Measurements from ENCODE around the gene ZNF605. TPM values are rescaled to one million over a fixed set of nuclear protein-coding genes. Genes with fewer than 3 reads are reported as not detected.
"Not testable (repeated sequence)": the region's sequence is repeated elsewhere in the genome, so short reads cannot be mapped to it uniquely, and the experiment has no call there.

ZNF605 gene
- total RNA-seq, 1 donor from 2014 or later: 13.1 TPM

DNA sequence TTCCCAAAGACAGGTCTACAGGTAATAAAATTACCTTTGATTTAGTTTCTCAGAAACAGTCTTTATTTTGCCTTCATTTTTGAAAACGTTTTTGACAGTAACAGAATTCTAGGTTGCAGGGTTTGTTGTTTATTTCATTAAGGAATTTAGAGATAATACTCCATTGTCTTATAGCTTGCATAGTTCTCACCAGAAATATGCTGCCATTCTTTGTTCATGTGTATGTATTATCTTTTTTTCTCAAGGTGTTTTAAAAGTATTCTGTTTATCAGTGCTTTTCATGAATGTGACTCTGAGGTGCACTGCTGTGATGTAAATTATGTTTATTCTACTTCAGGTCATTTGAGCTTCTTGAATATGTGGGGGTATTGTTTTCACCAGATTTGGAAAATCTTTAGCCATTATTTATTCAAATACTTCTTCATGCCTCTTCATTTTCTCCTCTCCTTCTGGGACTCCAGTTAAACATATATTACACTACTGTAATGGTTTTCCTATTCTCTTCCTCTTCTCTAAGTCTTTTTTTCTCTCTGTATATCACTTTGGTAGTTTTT is 32.7 kb downstream of the ZNF605 start:
- no peak for ATAC-seq
- DNase-seq (ENCODE audit: missing footprints): no peak
- intact Hi-C loops (cut with DNase I): no loop called here

DNA sequence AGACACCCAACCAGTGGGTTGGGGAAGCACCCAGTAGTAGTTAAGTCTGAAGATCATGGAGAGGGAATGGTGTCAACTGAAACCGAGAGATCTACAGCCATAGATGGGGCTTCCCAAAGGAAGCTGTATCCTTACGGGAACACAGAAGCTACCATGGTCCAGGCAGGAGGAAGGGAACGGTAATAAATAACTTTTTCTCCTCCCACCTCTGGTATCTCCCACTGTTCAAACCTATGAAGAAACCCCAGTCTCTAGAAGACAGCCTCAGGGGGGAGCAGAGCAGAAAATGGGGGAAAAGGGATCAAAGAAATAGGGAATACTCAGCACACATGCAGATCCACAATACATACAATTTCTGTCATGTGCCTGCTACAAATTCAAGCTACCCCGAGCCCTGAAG is 33.4 kb downstream of the ZNF605 start:
- intact Hi-C loops (cut with DNase I): no loop called here
- ATAC-seq: no peak

DNA sequence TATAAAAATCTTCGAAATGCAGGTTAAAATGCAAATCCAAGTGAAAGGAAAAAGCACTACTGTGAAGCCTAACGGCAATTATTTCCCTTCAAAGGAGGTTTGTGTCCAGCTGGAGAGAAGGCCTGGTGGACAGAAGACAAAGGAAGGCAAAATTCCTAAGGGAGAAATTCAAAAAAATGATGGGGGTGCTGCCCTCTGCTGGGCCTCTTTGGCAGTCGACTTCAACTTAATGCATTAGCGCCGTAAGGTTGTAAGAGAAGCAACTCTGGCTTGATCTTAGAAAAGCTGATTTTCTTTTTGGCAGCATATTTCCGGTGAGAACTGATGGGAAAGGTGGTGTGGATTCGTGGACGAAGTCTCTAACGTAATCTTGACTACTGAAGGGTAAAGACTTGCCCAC is 34.4 kb downstream of the ZNF605 start:
- ATAC-seq (no peak), DNase-seq (ENCODE audit: missing footprints) (no peak)
- intact Hi-C loops (cut with DNase I): no loop called here

More for the DNA sequence above, 33.4 kb downstream of the ZNF605 start:
- DNase-seq (ENCODE audit: missing footprints): no peak

DNA sequence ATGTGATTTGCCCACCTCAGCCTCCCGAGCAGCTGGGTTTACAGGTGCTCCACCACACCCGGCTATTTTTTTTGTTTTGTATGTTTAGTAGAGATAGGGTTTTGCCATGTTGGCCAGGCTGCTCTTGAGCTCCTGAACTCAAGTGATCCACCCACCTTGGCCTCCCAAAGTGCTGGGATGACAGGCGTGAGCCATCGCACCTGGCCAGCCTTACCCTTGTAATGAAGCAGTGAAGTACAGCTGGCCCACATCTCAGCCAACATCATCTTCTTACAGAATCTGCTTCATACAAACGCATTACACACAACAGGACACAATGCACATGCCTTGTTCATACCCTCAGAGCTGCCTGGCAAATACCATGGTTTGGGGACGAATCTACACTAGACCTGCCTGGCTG is 37.4 kb downstream of the ZNF605 start:
- ATAC-seq (no peak), DNase-seq (ENCODE audit: missing footprints) (no peak)
- intact Hi-C loops (cut with DNase I): no loop called here

DNA sequence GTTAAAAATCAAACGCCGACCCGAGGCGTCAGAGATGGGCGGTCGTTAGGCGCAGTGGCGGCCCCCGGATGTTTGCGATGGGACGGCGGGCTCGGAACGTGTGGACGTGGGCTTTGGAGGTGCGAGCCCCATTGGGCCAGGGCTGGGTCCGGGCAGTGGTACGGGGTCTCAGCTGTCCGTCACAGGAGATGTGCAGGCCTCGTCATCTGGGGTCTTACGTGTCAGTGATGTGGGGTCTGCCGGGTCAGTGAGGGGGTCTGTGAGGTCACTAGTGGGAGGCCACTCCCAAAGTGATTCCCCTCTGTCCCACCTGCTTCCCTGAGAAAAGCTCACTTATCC is 47.1 kb downstream of the ZNF605 start:
- ATAC-seq: no peak
- no peak for DNase-seq (ENCODE audit: missing footprints)
- intact Hi-C loops (cut with DNase I): loop anchor here (5.0 kb wide), 1 partner anchor 147 kb away; the partner anchor contains the start of gene ANKLE2

DNA sequence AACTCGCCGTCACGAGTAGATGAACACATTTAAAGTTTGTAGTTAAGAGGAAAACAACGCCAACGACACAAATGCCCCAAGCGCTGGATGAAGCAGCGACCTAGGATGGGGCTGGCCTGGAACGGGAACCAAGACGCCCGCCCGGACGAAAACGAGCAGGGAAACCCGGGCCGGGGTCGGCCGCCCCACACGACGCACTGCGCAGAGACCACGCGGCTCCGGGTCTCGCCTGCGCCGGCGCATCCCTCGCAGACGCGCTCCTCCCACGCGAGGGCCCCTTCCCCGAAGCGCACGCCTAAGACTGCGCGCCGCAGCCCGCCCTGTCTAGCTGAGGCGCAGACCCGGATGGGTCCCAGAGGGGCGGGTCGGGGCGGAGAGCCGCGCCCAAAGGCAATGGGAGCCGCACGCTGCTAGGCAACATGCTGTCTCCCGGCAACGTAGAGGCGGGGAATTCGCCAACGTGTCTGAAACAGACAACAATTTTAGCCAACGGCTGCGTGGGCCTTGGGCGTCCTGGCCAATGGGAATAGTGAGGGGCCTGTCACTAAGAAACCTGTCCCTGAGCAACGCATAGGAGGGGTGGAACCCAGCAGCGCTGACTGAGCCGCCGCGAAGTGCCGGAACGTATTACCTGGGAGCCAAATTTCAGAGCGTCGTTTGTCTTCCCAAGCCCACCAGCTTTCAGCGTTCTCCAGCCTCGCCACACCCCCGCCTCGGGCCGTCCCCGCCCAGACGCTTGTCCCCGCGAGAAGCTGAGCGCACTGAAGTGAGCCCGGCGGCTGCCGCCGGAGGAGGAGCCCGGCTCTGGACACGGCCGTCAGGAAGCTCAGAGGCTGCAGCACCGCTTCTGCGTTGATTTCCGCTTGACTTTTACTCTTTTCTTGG is 47.7 kb downstream of the ZNF605 start:
- DNase-seq (ENCODE audit: missing footprints) (peak; percentile 96), ATAC-seq (peak; percentile 97)
- intact Hi-C loops (cut with DNase I): loop anchor here (5.0 kb wide), 1 partner anchor 146 kb away; the partner anchor contains the start of gene ANKLE2

DNA sequence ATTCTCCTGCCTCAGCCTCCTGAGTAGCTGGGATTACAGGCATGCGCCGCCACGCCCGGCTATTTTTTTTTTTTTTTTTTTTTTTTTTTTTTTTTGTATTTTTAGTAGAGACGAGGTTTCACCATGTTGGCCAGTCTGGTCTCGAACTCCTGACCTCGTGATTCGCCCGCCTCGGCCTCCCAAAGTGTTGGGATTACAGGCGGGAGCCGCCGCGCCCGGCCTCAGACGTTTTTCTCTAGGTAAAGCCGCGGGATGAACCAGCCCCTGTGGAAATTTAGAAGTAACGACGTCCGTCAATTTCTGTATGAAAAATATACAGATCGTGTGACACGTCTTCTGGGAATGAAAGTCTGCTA is 48.3 kb downstream of the ZNF605 start:
- ATAC-seq; DNase-seq (ENCODE audit: missing footprints): not testable (repeated sequence)
- intact Hi-C loops (cut with DNase I): loop anchor here (2.0 to 5.0 kb wide), 2 partner anchors 47 to 145 kb away; partner anchors contain the start of gene ANKLE2

DNA sequence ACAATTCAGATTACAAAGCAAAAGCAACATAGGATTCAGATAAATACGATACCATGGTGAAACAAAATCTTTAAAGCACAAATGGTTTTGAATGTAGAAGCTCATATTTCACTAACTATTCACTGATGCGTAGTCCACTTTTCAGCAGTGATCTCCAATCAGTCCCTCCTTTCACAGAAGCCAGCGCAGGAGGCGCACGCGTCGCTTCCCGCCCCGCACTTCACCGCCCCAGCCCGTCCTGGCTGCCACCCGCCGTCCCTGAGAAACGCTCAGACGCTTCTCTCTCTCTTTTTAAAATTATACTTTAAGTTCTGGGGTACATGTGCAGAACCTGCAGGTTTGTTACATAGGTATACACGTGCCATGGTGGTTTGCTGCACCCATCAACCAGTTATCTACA is 48.9 kb downstream of the ZNF605 start:
- DNase-seq (ENCODE audit: missing footprints) (no peak), ATAC-seq (no peak)
- intact Hi-C loops (cut with DNase I): loop anchor here (2.0 to 5.0 kb wide), 2 partner anchors 48 to 145 kb away; partner anchors contain the start of gene ANKLE2

DNA sequence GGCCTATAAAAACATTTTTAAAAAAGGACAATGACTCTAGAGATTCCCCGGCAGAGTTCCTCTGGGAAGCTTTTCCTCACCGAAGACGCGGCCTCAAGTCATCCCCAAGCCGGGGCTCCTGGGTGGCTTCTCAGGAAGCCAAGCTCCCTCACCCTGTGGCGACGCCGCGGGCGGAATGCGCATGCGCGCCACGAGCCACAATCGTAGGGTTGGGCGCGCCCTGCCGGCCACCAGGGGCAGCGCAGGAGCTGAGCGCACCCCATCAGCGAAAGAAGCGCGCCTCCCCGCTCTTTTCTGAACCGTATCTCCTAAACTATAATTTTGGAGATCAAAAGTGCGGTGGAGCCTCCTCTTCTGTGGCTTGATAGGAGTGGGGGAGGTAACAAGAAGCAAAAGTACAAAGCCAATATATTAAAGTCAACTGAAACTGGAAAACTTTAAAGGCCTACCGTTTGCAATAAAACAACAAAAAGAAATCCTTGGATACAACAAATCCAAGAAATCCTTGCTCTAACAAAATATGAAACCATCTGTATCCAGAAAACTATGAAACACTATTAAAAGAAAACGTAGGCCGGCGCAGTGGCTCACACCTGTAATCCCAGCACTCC is 51.3 kb downstream of the ZNF605 start:
- DNase-seq (ENCODE audit: missing footprints) (peak; percentile 92), ATAC-seq (peak; percentile 24)
- intact Hi-C loops (cut with DNase I): loop anchor here (5.0 kb wide), 1 partner anchor 143 kb away; the partner anchor contains the start of gene ANKLE2

DNA sequence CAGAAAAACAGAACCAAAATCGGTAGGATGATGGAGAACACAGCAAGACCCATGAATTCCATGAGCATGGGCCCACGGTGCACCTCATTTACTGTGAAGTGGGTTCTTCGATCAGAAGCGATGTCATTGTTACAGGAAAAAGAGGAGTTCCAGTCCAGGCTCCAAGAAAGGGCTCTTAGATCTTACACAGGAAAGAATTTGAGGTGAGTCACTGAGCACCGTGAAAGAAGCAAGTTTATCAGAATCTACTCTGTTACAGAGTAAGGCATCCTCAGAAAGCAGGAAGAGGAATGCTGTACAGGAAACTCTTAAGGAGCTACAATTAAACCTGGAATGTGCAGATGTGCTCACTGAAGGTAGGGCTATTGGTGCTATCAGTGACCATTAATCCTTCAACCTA is 57.1 kb downstream of the ZNF605 start:
- DNase-seq (ENCODE audit: missing footprints) (no peak), ATAC-seq (no peak)
- intact Hi-C loops (cut with DNase I): no loop called here

DNA sequence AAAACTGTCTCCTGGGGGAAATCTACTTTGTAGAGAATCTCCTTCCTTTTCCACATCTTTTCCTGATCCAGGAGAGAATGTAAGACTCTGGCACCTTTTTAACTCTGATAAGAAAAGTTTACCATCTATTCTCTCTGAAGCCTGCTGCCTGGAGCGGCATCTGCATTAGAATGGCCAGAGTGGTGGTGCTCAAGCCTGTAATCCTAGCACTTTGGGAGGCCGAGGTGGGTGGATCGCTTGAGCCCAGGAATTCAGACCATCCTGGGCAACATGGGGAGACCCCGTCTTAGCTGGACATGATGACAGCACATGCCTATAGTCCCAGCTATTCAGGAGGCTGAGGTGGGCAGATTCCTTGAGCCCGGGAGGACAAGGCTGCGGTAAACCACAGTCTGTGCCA is 67.3 kb downstream of the ZNF605 start:
- intact Hi-C loops (cut with DNase I): loop anchor here (5.0 kb wide), 1 partner anchor 122 kb away; no protein-coding TSS in a partner anchor
- no peak for DNase-seq (ENCODE audit: missing footprints)
- no peak for ATAC-seq

DNA sequence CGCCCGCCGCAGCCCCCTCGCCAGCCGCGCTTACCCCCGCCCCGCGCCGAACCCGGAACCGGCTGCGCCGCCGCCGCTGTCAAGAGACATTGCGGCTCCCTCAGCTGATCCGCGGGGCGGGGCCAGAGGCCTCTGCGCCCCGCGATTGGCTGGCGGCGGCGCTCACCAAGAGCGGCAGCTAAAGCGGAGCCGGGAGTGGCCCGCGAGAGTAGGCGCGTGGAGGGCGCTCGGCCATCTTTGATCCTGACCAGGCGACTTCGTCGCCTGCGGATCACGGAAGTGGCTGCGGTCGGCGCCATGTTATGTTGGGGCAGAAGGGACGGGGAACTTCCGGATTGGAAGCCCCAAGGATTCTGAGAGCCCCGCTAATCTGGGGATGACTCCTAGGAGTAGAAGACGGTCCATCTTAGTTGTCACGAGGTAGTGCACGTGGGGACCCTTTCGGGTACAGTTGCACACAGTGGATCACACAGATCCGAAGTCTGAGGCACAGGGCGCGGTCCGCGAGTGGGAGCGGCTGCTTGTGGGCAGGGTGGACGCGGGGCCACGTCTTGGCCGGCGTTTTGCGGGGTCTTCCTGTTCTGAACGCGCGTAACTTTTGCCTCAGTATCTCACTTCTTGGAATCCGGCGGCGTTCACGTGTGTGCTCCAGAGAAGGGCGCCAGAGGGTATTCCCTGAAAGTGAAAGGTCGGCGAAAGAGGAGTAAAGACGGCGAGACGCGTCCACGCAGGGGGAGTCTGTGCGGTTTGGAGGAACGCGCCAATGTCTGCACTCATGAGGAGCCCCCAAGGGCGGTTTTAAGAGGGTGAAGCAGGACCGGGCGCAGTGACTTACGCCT is 68.4 kb downstream of the ZNF605 start, which contains the start of gene CHFR:
TSS of gene CHFR (minus strand) at position 93 of the 839 bp plus-strand sequence. CDS start 277 bp downstream, outside the sequence.
- peak; percentile 100 for ATAC-seq
- peak; percentile 99 for DNase-seq (ENCODE audit: missing footprints)
- intact Hi-C loops (cut with DNase I): loop anchor here (5.0 kb wide), 1 partner anchor 120 kb away; no protein-coding TSS in a partner anchor

DNA sequence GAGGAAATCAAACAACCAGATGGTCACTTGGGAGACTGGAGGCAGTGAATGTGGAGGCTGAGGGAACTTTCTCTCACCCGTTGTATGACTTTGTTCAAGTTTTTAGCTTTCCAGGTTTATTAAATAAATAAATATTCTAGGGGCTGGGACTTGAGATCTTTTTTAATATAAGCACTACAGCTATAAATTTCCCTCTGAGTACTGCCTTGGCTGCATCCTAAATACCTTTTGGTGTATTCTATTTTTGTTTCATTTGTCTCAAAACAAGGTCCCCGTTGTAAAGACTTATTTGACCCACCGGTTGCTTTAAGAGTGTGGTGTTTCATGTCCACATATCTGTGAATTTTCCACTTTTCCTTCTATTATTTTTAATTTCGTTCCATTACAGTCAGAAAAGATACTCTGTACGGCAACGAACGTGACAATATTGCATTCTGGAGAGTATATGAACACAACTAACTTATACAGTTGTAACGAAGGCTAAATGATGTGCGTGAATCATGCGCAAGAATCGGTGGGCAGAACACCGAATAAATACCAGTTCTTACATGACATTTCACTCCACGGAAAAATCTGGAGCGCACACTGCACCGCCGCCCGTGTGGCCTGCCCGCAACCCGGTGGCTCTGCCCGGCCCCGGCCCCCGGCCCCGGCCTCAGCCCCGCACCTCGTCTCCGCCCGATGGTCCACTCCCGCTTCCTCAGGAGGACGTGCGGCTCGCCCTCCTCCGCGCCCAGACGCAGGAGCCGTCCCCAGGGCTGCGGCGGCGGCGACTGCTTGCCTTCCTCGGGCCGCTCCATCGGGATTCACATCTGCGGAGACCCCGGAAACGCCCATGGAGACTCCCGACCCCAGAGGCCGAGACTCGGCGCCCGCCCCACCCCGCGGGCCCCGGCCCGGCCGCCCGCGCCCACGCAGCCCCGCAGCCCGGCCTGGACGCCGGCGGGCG is 69.3 kb downstream of the ZNF605 start:
- DNase-seq (ENCODE audit: missing footprints) (no peak), ATAC-seq (peak; percentile 1)
- intact Hi-C loops (cut with DNase I): loop anchor here (5.0 kb wide), 1 partner anchor 120 kb away; no protein-coding TSS in a partner anchor

DNA sequence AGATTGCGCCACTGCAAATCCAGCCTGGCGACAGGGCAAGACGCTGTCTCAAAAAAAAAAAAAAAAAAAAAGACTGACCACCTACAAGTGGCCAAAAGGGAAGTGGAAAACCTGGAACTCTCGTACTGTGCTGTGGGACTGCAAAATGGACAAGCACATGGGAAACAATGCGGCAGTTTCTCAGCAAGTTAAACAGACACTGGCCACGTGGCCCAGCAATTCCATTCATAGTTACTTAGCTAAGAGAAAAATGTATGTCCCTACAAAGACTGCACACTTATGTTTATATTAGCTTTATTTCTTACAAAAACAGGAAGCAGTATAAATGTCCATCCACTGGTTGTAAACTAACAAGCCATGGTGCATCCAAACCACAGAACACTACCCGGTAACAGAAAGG is 74.3 kb downstream of the ZNF605 start:
- no peak for ATAC-seq

DNA sequence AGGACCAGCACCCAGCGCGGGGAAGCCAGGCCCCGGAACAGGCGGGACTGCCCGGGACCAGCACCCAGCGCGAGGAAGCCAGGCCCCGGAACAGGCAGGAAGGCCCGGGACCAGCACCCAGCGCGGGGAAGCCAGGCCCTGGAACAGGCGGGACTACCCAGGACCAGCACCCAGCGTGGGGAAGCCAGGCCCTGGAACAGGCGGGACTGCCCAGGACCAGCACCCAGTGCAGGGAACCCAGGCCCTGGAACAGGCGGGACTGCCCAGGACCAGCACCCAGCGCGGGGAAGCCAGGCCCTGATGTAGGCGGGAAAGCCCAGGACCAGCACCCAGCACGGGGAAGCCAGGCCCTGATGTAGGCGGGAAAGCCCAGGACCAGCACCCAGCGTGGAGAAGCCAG is 81.5 kb downstream of the ZNF605 start:
- intact Hi-C loops (cut with DNase I); DNase-seq (ENCODE audit: missing footprints); ATAC-seq: not testable (repeated sequence)

More for the DNA sequence above, 74.3 kb downstream of the ZNF605 start:
- DNase-seq (ENCODE audit: missing footprints): no peak
- intact Hi-C loops (cut with DNase I): no loop called here

DNA sequence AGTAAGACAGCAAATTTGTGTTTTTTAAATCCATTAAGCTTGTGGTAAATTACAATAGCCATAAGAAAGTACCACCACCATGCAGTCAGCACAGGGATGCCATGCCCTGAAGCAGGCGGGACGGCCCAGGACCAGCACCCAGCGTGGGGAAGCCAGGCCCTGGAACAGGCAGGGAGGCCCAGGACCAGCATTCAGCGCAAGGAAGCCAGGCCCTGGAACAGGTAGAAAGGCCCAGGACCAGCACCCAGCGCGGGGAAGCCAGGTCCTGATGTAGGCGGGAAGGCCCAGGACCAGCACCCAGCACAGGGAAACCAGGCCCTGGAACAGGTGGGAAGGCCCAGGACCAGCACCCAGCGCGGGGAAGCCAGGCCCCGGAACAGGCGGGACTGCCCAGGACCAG is 81.9 kb downstream of the ZNF605 start:
- no peak for DNase-seq (ENCODE audit: missing footprints)
- no peak for ATAC-seq
- intact Hi-C loops (cut with DNase I): no loop called here

DNA sequence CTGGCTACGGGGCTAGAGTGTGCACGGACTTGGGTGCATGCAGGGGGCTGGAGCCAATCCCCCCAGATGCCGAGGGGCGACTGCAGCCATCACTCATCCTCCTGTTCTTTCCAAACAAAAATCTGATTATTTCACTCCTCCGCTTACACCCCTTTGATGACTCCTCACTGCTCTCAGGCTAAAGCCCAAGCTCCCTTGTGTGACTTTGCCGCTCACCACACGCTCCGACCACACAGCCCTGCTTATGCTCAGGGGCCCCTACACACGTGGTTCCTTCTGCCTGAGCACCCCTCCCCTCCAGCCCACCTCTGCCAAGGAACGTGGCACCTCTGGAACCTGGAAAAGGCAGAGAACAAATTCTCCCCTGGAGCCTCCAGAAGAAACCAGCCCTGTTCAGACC is 82.4 kb downstream of the ZNF605 start:
- DNase-seq (ENCODE audit: missing footprints) (no peak), ATAC-seq (no peak)
- intact Hi-C loops (cut with DNase I): no loop called here
